ENCODE results near the gene FMN1. TPM values are rescaled to one million over a fixed set of nuclear protein-coding genes. Genes with fewer than 3 reads are reported as not detected.

FMN1 gene
- total RNA-seq, 4 donors from 2014 or later = 32.6 to 102 (median 63.0) TPM

DNA sequence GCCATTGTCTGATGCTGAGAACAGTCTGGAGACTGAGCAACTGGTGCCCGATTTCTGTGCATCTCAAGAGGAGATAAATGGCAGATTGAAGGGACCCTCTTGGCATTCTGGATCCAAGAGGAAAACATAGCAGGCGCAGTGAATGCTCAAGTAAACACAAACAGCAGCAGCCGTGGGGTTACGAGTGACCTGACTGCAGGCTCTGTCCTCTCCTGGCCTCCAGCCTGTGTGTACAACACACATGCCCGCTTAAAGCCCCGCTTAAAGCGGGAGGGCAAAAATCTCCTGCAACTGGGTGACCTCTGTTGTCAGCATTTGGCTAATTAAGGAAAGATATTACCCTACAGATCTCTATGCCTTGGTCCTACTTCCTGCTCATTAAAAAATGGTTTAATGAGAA is 356.2 kb downstream of the FMN1 start:
- no peak overlapping the region for H3K27ac ChIP-seq
- DNase-seq = no peak
- H3K4me1 ChIP-seq = no peaks in the 10 kb centered on the region
- intact Hi-C loops (cut with DNase I; ENCODE audit: low total_unique reads) = no loop called here
- H3K36me3 ChIP-seq = no peaks in the 10 kb centered on the region
- H3K27me3 ChIP-seq = no peaks in the 10 kb centered on the region
- no peaks in the 10 kb centered on the region for H3K9me3 ChIP-seq
- 76 to 85% methylated on average over 6 to 7 of the region's 7 CpGs for WGBS, 2 donors (ENCODE audit: low coverage in 1 of 2)
- no peak overlapping the region for H3K4me3 ChIP-seq
- TF ChIP-seq, protein P1, sequence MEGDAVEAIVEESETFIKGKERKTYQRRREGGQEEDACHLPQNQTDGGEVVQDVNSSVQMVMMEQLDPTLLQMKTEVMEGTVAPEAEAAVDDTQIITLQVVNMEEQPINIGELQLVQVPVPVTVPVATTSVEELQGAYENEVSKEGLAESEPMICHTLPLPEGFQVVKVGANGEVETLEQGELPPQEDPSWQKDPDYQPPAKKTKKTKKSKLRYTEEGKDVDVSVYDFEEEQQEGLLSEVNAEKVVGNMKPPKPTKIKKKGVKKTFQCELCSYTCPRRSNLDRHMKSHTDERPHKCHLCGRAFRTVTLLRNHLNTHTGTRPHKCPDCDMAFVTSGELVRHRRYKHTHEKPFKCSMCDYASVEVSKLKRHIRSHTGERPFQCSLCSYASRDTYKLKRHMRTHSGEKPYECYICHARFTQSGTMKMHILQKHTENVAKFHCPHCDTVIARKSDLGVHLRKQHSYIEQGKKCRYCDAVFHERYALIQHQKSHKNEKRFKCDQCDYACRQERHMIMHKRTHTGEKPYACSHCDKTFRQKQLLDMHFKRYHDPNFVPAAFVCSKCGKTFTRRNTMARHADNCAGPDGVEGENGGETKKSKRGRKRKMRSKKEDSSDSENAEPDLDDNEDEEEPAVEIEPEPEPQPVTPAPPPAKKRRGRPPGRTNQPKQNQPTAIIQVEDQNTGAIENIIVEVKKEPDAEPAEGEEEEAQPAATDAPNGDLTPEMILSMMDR (IDR thresholded peaks at IDR 0.05) = no peak
- TF ChIP-seq POLR2A (IDR thresholded peaks at IDR 0.05) (no peak), EP300 (IDR thresholded peaks at IDR 0.05; ENCODE audit: low read depth) (no peak)
- in situ Hi-C loops (cut with MboI; ENCODE audit: low pct_ligation_motif_present in 1 of 4, low pct_unique_long_range_greater_than_20kb in 1 of 4, low sequenced_read_pairs in 3 of 4) = loop anchor here (25.0 kb wide), 1 partner anchor 176 kb away; no protein-coding TSS in a partner anchor

DNA sequence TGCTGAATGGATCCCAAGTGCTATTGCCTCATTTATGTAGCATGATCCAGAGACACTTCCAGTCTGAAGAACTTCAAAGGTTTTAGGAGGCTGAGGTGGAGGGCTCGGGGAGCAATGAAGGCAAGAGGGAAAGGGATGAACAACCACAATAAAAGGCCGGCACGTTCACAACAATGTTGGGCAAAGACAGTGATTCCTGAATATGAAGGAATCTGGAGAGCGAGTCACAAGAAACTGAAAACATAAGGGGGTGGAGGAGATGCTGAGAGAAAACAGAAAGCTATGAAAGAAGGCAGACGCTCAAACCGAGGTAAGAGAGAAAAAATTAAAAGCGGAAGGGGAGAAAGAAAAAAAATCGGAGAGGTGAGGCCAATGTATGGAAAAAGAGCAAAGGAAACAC is 356.6 kb downstream of the FMN1 start:
- no peak for DNase-seq
- Histone ChIP-seq H3K27ac (no peak overlapping the region), H3K36me3 (no peaks in the 10 kb centered on the region), H3K9me3 (no peaks in the 10 kb centered on the region), H3K27me3 (no peaks in the 10 kb centered on the region), H3K4me1 (no peaks in the 10 kb centered on the region), H3K4me3 (no peak overlapping the region)
- 80 to 84% methylated on average over 3 to 8 of the region's 8 CpGs for WGBS, 2 donors (ENCODE audit: low coverage in 1 of 2)
- in situ Hi-C loops (cut with MboI; ENCODE audit: low pct_ligation_motif_present in 1 of 4, low pct_unique_long_range_greater_than_20kb in 1 of 4, low sequenced_read_pairs in 3 of 4) = loop anchor here (25.0 kb wide), 1 partner anchor 176 kb away; no protein-coding TSS in a partner anchor
- intact Hi-C loops (cut with DNase I; ENCODE audit: low total_unique reads) = no loop called here
- no peak for TF ChIP-seq POLR2A (IDR thresholded peaks at IDR 0.05)
- TF ChIP-seq, protein P1 (IDR thresholded peaks at IDR 0.05) = no peak
- TF ChIP-seq EP300 (IDR thresholded peaks at IDR 0.05; ENCODE audit: low read depth) = no peak
- TF ChIP-seq POLR2AphosphoS5 (IDR thresholded peaks at IDR 0.05) = no peak

DNA sequence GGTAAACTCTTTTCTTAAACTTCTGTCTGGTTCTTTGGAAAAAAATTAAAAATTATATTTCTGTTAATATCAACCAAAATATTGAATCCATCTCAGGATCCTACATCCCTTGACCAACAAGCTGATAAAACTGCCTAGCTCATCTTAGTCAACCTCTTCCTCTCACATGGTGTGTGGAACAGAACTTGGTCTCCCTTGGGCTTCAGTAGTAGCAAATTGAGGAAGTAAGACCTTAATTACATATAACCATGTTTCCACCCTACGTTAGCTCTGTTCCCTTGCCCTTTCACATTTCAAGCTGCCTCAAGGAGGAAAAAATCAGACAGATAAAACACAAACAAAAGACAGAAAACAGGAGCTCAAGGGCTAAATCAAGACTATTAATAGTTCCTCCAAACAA is 360.4 kb downstream of the FMN1 start:
- Histone ChIP-seq H3K27ac (no peak overlapping the region), H3K9me3 (no peaks in the 10 kb centered on the region), H3K4me3 (no peak overlapping the region), H3K4me1 (no peaks in the 10 kb centered on the region), H3K36me3 (no peaks in the 10 kb centered on the region), H3K27me3 (no peaks in the 10 kb centered on the region)
- in situ Hi-C loops (cut with MboI; ENCODE audit: low pct_ligation_motif_present in 1 of 4, low pct_unique_long_range_greater_than_20kb in 1 of 4, low sequenced_read_pairs in 3 of 4) = loop anchor here (25.0 kb wide), 1 partner anchor 172 kb away; no protein-coding TSS in a partner anchor
- DNase-seq = no peak
- WGBS, 2 donors (ENCODE audit: low coverage in 1 of 2) = 9 to 32% methylated on average over 1 of the region's 1 CpG
- TF ChIP-seq, protein P1 (IDR thresholded peaks at IDR 0.05) = no peak
- no peak for TF ChIP-seq POLR2AphosphoS5 (IDR thresholded peaks at IDR 0.05)
- no peak for TF ChIP-seq EP300 (IDR thresholded peaks at IDR 0.05; ENCODE audit: low read depth)
- TF ChIP-seq POLR2A (IDR thresholded peaks at IDR 0.05) = no peak
- intact Hi-C loops (cut with DNase I; ENCODE audit: low total_unique reads) = no loop called here

DNA sequence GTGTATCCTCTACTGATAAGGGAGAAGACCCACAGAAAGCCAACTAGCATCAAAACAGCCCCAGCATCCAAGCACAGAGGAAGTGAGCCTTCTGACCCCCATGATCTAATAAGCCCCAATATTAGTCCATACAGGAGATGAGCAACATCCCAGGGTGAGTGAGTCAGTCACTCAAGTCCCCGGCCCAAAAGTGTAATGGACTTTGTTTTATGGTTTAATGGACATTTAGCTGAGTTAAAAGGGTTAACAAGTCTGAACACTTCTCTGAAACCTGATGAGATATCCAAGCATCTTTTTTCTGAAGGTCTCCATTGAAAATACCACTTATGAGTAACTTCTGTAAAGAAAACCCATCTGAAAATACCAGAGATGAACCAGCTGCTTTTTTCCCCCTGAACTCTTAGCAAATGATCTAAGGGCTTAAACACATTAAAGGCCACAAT is 361.1 kb downstream of the FMN1 start:
- no peak overlapping the region for H3K27ac ChIP-seq
- H3K4me3 ChIP-seq = no peak overlapping the region
- no peaks in the 10 kb centered on the region for H3K27me3 ChIP-seq
- intact Hi-C loops (cut with DNase I; ENCODE audit: low total_unique reads) (no loop called here), in situ Hi-C loops (cut with MboI; ENCODE audit: low pct_ligation_motif_present in 1 of 4, low pct_unique_long_range_greater_than_20kb in 1 of 4, low sequenced_read_pairs in 3 of 4) (loop anchor here (25.0 kb wide), 1 partner anchor 171 kb away; no protein-coding TSS in a partner anchor)
- H3K9me3 ChIP-seq = no peaks in the 10 kb centered on the region
- H3K4me1 ChIP-seq = no peaks in the 10 kb centered on the region
- no peak for DNase-seq
- TF ChIP-seq POLR2AphosphoS5 (IDR thresholded peaks at IDR 0.05) (no peak), EP300 (IDR thresholded peaks at IDR 0.05; ENCODE audit: low read depth) (no peak), POLR2A (IDR thresholded peaks at IDR 0.05) (no peak)
- TF ChIP-seq, protein P1 (IDR thresholded peaks at IDR 0.05) = no peak
- 71 to 92% methylated on average over 1 of the region's 1 CpG for WGBS, 2 donors (ENCODE audit: low coverage in 1 of 2)
- no peaks in the 10 kb centered on the region for H3K36me3 ChIP-seq

Measured in transverse colon (tissue), 4 donors.